ENCODE measurements around the gene LRP2. TPM values are rescaled to one million over a fixed set of nuclear protein-coding genes. Genes with fewer than 3 reads are reported as not detected.
"Not testable (repeated sequence)": the region's sequence is repeated elsewhere in the genome, so short reads cannot be mapped to it uniquely, and the experiment has no call there.

The LRP2 gene
- total and polyA plus RNA-seq, 8 donors = 0.06 to 0.08 TPM; not detected in 6

GRCh38 chr2:169136885-169137534 is 225.3 kb downstream of the LRP2 start:
- ATAC-seq (peak in 1 of 4 donors; percentile 28), FAIRE-seq (no peak), DNase-seq (no peak)
- Histone ChIP-seq H3K9me3 (no peaks in the 10 kb centered on the region), H3K36me3 (no peaks in the 10 kb centered on the region), H3K4me1 (no peaks in the 10 kb centered on the region), H3K27ac (no peak overlapping the region), H3K27me3 (no peaks in the 10 kb centered on the region), H3K4me3 (no peak overlapping the region)
- intact Hi-C loops (cut with DNase I) = no loop called here
- TF ChIP-seq CTCF (IDR thresholded peaks at IDR 0.05) = no peak
- 56 to 64% methylated on average over 3 of the region's 3 CpGs for WGBS, 2 donors

- H3K27me3 ChIP-seq; intact Hi-C loops (cut with DNase I); H3K27ac ChIP-seq; DNase-seq; ATAC-seq; H3K9me3 ChIP-seq; H3K4me3 ChIP-seq; H3K36me3 ChIP-seq; FAIRE-seq; H3K4me1 ChIP-seq: not testable (repeated sequence)
- 66 to 81% methylated on average over 4 to 5 of the region's 5 CpGs for WGBS, 2 donors
These were observed 225.9 kb downstream of the LRP2 start for GRCh38 chr2:169136428-169136827.

- FAIRE-seq; H3K27me3 ChIP-seq; H3K27ac ChIP-seq; H3K4me1 ChIP-seq; DNase-seq; ATAC-seq; H3K36me3 ChIP-seq; H3K4me3 ChIP-seq; H3K9me3 ChIP-seq; intact Hi-C loops (cut with DNase I): not testable (repeated sequence)
- 70 to 82% methylated on average over 6 of the region's 6 CpGs for WGBS, 2 donors
These were observed 228.1 kb downstream of the LRP2 start for GRCh38 chr2:169134272-169134671.

GRCh38 chr2:169131587-169132512 is 230.5 kb downstream of the LRP2 start:
- DNase-seq (no peak), FAIRE-seq (peak; percentile 89)
- intact Hi-C loops (cut with DNase I) = no loop called here

GRCh38 chr2:169129703-169130243 is 232.6 kb downstream of the LRP2 start:
- Histone ChIP-seq H3K4me1 (no peaks in the 10 kb centered on the region), H3K4me3 (no peak overlapping the region), H3K9me3 (no peaks in the 10 kb centered on the region), H3K27me3 (no peaks in the 10 kb centered on the region), H3K36me3 (no peaks in the 10 kb centered on the region), H3K27ac (no peak overlapping the region)
- FAIRE-seq (no peak), DNase-seq (no peak), ATAC-seq (no peak)
- TF ChIP-seq CTCF (IDR thresholded peaks at IDR 0.05) = no peak
- intact Hi-C loops (cut with DNase I) = no loop called here
- 82 to 92% methylated on average over 5 of the region's 5 CpGs for WGBS, 2 donors

More at GRCh38 chr2:169131587-169132512, 230.5 kb downstream of the LRP2 start:
- WGBS, 2 donors = 25 to 31% methylated on average over 9 of the region's 9 CpGs
- no peaks in the 10 kb centered on the region for H3K4me1 ChIP-seq
- no peaks in the 10 kb centered on the region for H3K9me3 ChIP-seq
- peak; percentile 72 to 86 (median 76) for TF ChIP-seq CTCF (IDR thresholded peaks at IDR 0.05)
- H3K36me3 ChIP-seq = no peaks in the 10 kb centered on the region
- H3K4me3 ChIP-seq = no peak overlapping the region
- no peaks in the 10 kb centered on the region for H3K27me3 ChIP-seq
- H3K27ac ChIP-seq = no peak overlapping the region
- ATAC-seq = peak in 3 of 4 donors; percentile 72 to 92 (median 91)

Measured in pancreas (tissue), 10 donors.